ENCODE measurements around the gene TESK2. TPM values are rescaled to one million over a fixed set of nuclear protein-coding genes. Genes with fewer than 3 reads are reported as not detected.

TESK2 gene
- total RNA-seq, 2 experiments from 2014 or later: 4.8 to 6.7 TPM

GRCh38 chr1:45339789-45340558 lies 151.0 kb downstream of the TESK2 start, which contains the start of the genes MUTYH and TOE1:
Gene MUTYH, minus strand, starts transcription at chr1:45340440. Its CDS starts 5,935 bp downstream, at chr1:45334505.
Gene TOE1, plus strand, starts transcription at chr1:45340170. Its CDS starts 83 bp downstream, at chr1:45340253.
- intact Hi-C loops (cut with micrococcal nuclease): loop anchor here (1.0 to 2.0 kb wide), 10 partner anchors 37 to 907 kb away; partner anchors contain the start of genes CCDC163, IPP, MMACHC and RAD54L
- Mint-ChIP-seq H3K4me3 (peak within 1 kb of the TSS; percentile 100), H3K27me3 (ENCODE audit: low read depth) (no peaks in the 10 kb centered on the region), H3K4me1 (ENCODE audit: low read depth) (peaks cover 35% of the 10 kb centered on the region), H3K27ac (peak within 1 kb of the TSS; percentile 100), H3K9me3 (peaks cover 3% of the 10 kb centered on the region), H3K36me3 (ENCODE audit: low read depth) (peaks cover 53% of the 10 kb centered on the region)
- peak; percentile 95 for DNase-seq
- CTCF ChIA-PET: interaction anchor here (0.6 to 3.4 kb wide), 18 partner anchors 9 to 612 kb away, joined by 3 to 26 read pairs (median 4); partner anchors contain the start of genes HECTD3, PLK3 and UROD

DNA sequence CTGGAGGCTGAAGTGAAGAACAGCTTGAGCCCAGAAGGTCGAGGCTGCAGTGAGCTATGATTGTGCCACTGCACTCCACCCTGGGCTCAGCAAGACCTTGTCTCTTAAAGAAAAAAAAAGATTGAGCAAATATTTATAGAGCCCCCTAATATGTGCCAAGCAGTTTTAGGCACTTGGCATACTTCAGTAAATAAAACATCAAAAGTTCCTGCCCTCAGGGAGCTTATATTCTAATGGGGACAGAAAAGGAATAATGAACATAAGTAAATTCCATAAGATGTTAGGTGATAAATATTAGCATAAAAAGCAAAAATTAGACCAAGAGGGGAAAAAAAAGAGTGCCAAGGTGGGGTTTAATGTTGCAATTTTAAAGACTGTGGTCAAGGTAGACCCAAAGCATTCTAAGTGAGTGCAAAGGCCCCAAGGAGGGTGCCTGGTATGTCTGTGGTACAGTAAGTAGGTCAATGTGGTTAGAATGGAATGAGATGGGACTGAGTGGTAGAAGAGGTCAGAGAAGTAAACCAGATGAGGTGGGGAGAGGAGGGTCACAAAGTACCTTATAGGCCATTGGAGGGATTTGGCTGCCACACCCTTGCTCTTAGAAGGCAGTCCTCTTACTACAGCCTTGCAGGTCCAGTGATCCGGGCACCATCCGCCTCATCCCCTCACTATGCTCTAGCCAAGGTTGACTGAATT lies 153.2 kb downstream of the TESK2 start:
- peaks cover 3% of the 10 kb centered on the region for H3K9me3 Mint-ChIP-seq
- H3K36me3 Mint-ChIP-seq (ENCODE audit: low read depth): peaks cover 38% of the 10 kb centered on the region
- intact Hi-C loops (cut with micrococcal nuclease): loop anchor here (2.0 kb wide), 2 partner anchors 607 to 909 kb away; partner anchors contain the start of genes RAD54L and RNU5D-1
- CTCF ChIA-PET: interaction anchor here (0.7 to 1.7 kb wide), 4 partner anchors 10 to 545 kb away, joined by 3 to 5 read pairs (median 4); no protein-coding TSS in a partner anchor
- no peak for DNase-seq
- H3K27me3 Mint-ChIP-seq (ENCODE audit: low read depth): no peaks in the 10 kb centered on the region
- H3K4me3 Mint-ChIP-seq: peak overlapping the region; percentile 23
- no peak overlapping the region for H3K27ac Mint-ChIP-seq
- H3K4me1 Mint-ChIP-seq (ENCODE audit: low read depth): peaks cover 34% of the 10 kb centered on the region

GRCh38 chr1:45335855-45336324 lies 155.1 kb downstream of the TESK2 start:
- no peak for DNase-seq
- intact Hi-C loops (cut with micrococcal nuclease): no loop called here
- peaks cover 23% of the 10 kb centered on the region for H3K36me3 Mint-ChIP-seq (ENCODE audit: low read depth)
- H3K9me3 Mint-ChIP-seq: peaks cover 3% of the 10 kb centered on the region
- H3K27me3 Mint-ChIP-seq (ENCODE audit: low read depth): no peaks in the 10 kb centered on the region
- CTCF ChIA-PET: no interaction called here
- H3K4me1 Mint-ChIP-seq (ENCODE audit: low read depth): peaks cover 16% of the 10 kb centered on the region
- H3K27ac Mint-ChIP-seq: peak overlapping the region; percentile 2
- H3K4me3 Mint-ChIP-seq: no peak overlapping the region

GRCh38 chr1:45334308-45335245 lies 156.4 kb downstream of the TESK2 start:
- Mint-ChIP-seq H3K4me3 (no peak overlapping the region), H3K4me1 (ENCODE audit: low read depth) (peaks cover 19% of the 10 kb centered on the region), H3K36me3 (ENCODE audit: low read depth) (peaks cover 19% of the 10 kb centered on the region), H3K9me3 (peaks cover 3% of the 10 kb centered on the region), H3K27me3 (ENCODE audit: low read depth) (no peaks in the 10 kb centered on the region), H3K27ac (peak overlapping the region; percentile 13)
- CTCF ChIA-PET: interaction anchor here (1.5 kb wide), 1 partner anchor 158 kb away, joined by 5 read pairs; no protein-coding TSS in a partner anchor
- intact Hi-C loops (cut with micrococcal nuclease): no loop called here
- DNase-seq: no peak

- Mint-ChIP-seq H3K27ac (no peak overlapping the region), H3K4me3 (no peak overlapping the region), H3K27me3 (ENCODE audit: low read depth) (no peaks in the 10 kb centered on the region), H3K9me3 (no peaks in the 10 kb centered on the region), H3K36me3 (ENCODE audit: low read depth) (peaks cover 20% of the 10 kb centered on the region), H3K4me1 (ENCODE audit: low read depth) (peaks cover 31% of the 10 kb centered on the region)
- intact Hi-C loops (cut with micrococcal nuclease): no loop called here
- DNase-seq: no peak
- CTCF ChIA-PET: no interaction called here
Measured at GRCh38 chr1:45332346-45332720, 158.6 kb downstream of the TESK2 start.

- no peak overlapping the region for H3K4me3 Mint-ChIP-seq
- peaks cover 20% of the 10 kb centered on the region for H3K36me3 Mint-ChIP-seq (ENCODE audit: low read depth)
- H3K4me1 Mint-ChIP-seq (ENCODE audit: low read depth): peaks cover 31% of the 10 kb centered on the region
- intact Hi-C loops (cut with micrococcal nuclease): no loop called here
- H3K27ac Mint-ChIP-seq: no peak overlapping the region
- no peaks in the 10 kb centered on the region for H3K9me3 Mint-ChIP-seq
- no peaks in the 10 kb centered on the region for H3K27me3 Mint-ChIP-seq (ENCODE audit: low read depth)
- DNase-seq: no peak
- CTCF ChIA-PET: no interaction called here
Measured at GRCh38 chr1:45331436-45332345, 159.3 kb downstream of the TESK2 start.

GRCh38 chr1:45329445-45329844 lies 161.5 kb downstream of the TESK2 start:
- Mint-ChIP-seq H3K36me3 (ENCODE audit: low read depth) (peaks cover 20% of the 10 kb centered on the region), H3K27me3 (ENCODE audit: low read depth) (no peaks in the 10 kb centered on the region), H3K27ac (no peak overlapping the region), H3K4me1 (ENCODE audit: low read depth) (peaks cover 27% of the 10 kb centered on the region), H3K4me3 (peak overlapping the region; percentile 26), H3K9me3 (no peaks in the 10 kb centered on the region)
- CTCF ChIA-PET: interaction anchor here (0.9 to 1.2 kb wide), 2 partner anchors 11 to 315 kb away, joined by 4 to 5 read pairs; partner anchors contain the start of genes MUTYH and TOE1
- intact Hi-C loops (cut with micrococcal nuclease): no loop called here
- DNase-seq: no peak

GRCh38 chr1:45328680-45329079 lies 162.3 kb downstream of the TESK2 start:
- CTCF ChIA-PET: interaction anchor here (0.9 to 1.3 kb wide), 4 partner anchors 12 to 314 kb away, joined by 3 to 5 read pairs (median 4); partner anchors contain the start of genes MUTYH and TOE1
- H3K4me1 Mint-ChIP-seq (ENCODE audit: low read depth): peaks cover 26% of the 10 kb centered on the region

GRCh38 chr1:45327644-45328515 lies 163.1 kb downstream of the TESK2 start:
- DNase-seq: peak; percentile 36
- H3K27ac Mint-ChIP-seq: peak overlapping the region; percentile 39

More at GRCh38 chr1:45328680-45329079, 162.3 kb downstream of the TESK2 start:
- Mint-ChIP-seq H3K36me3 (ENCODE audit: low read depth) (peaks cover 20% of the 10 kb centered on the region), H3K27ac (no peak overlapping the region), H3K9me3 (no peaks in the 10 kb centered on the region), H3K4me3 (peak overlapping the region; percentile 79), H3K27me3 (ENCODE audit: low read depth) (no peaks in the 10 kb centered on the region)
- intact Hi-C loops (cut with micrococcal nuclease): no loop called here
- DNase-seq: no peak

More at GRCh38 chr1:45327644-45328515, 163.1 kb downstream of the TESK2 start:
- intact Hi-C loops (cut with micrococcal nuclease): no loop called here
- Mint-ChIP-seq H3K36me3 (ENCODE audit: low read depth) (peaks cover 20% of the 10 kb centered on the region), H3K4me3 (peak overlapping the region; percentile 79), H3K4me1 (ENCODE audit: low read depth) (peaks cover 26% of the 10 kb centered on the region), H3K27me3 (ENCODE audit: low read depth) (no peaks in the 10 kb centered on the region), H3K9me3 (no peaks in the 10 kb centered on the region)
- CTCF ChIA-PET: interaction anchor here (0.5 to 1.3 kb wide), 9 partner anchors 9 to 534 kb away, joined by 3 to 6 read pairs (median 3); no protein-coding TSS in a partner anchor
